NB4 (cell line): ENCODE measurements around the gene CARMIL1.

Experiments used
- CTCF ChIP-seq: IDR thresholded peaks from one replicate; pipeline ENCODE4 v1.5.1; 2012; ENCODE audit warnings: low read depth, low read length
- MAX ChIP-seq: IDR thresholded peaks from 2 replicates; pipeline ENCODE4 v1.6.1; 2011; ENCODE audit warnings: low read depth, low read length
- MYC ChIP-seq: IDR thresholded peaks from 2 replicates; pipeline ENCODE4 v1.6.1; 2011; ENCODE audit warnings: low read depth, low read length

- no peak for TF ChIP-seq MYC
- no peak for TF ChIP-seq CTCF
- no peak for TF ChIP-seq MAX
Observed at GRCh38 chr6:25452031-25452430, 172.9 kb downstream of the CARMIL1 start.
